ENCODE results near the gene STPG4. TPM values are rescaled to one million over a fixed set of nuclear protein-coding genes. Genes with fewer than 3 reads are reported as not detected.

STPG4 gene
- total and polyA plus RNA-seq, 2 of the 8 experiments (the other 6 are each of a cell fraction or from before 2014, with no cell fraction given): 0.28 TPM; not detected in 1

DNA sequence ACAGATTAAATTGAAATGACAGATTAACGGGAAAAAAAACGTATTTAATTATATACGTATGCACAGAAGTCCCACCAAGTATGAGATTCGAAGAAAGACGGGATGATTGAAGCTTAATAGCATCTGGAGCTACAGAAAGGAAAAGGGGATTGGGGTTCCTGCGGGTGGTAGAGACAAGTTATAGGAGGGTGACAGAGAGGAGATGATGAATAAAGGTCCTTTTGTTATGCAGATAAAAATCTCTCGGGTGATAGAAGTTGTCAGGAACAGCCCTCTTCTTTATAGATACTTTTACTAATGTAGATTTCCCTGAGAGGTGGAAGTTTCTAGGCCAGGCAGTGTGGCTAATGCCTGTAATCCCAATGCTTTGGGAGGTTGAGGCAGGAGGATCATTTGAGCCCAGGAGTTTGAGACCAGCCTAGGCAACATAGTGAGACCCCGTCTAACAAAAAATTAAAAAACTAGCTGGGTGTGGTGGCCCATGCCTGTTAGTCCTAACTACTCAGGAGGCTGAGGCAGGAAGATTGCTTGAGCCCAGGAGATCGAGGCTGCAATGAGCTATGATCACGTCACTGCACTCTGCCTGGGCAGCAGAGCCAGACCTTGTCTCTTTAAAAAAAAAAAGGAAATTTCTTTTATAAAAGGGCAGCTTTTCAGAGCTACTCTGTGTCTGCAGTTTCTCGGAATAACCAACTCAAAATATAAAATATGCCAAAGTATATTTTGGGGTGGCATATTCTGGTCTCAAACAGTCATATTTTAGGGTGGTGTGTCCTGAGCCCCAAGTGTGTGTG is 113.0 kb downstream of the STPG4 start:
- H4K5ac ChIP-seq (ENCODE audit: insufficient read length, low read depth, low read length): no peak overlapping the region
- FAIRE-seq (no peak), DNase-seq (ENCODE audit: low read depth in 1 of 2, low spot score in 2 of 2) (no peak)
- H3K14ac ChIP-seq (ENCODE audit: insufficient read length): no peak overlapping the region
- no peak overlapping the region for H3K27ac ChIP-seq (ENCODE audit: low read depth, low read length)
- peaks cover 0 to 16% (median 8%) of the 10 kb centered on the region in 4 experiments; a peak in 6 of 7 replicates for H3K4me1 ChIP-seq (replicated peaks in 1 of 4; ENCODE audit: control insufficient read depth in 3 of 4, insufficient read depth in 4 of 4, low read length in 3 of 4)
- H4K8ac ChIP-seq (ENCODE audit: extremely low read depth, insufficient read depth, low read length): no peak overlapping the region
- H2BK12ac ChIP-seq (ENCODE audit: low read depth, low read length): no peak overlapping the region; the same call in 1 of the 2 replicates
- peaks cover 0 to 3% (median 0%) of the 10 kb centered on the region in 4 experiments; a peak in 1 of 8 replicates for H3K36me3 ChIP-seq (ENCODE audit: control insufficient read depth in 2 of 4, insufficient read depth in 4 of 4, low read length in 3 of 4)
- H3K9me3 ChIP-seq (ENCODE audit: insufficient read depth in 2 of 2, low read depth in 1 of 2, low read length in 1 of 2): no peaks in the 10 kb centered on the region
- no peak overlapping the region for H3K4ac ChIP-seq (replicated peaks; ENCODE audit: insufficient read length, low read depth, low read length)
- H3K27me3 ChIP-seq (replicated peaks in 1 of 4; ENCODE audit: control insufficient read depth in 3 of 4, extremely low read depth in 1 of 4, insufficient read depth in 3 of 4, low read length in 3 of 4): no peaks in the 10 kb centered on the region
- H2BK5ac ChIP-seq (ENCODE audit: low read depth, low read length): no peak overlapping the region
- no peak overlapping the region for H2BK120ac ChIP-seq (replicated peaks; ENCODE audit: low read depth, low read length)
- H3K23ac ChIP-seq (ENCODE audit: insufficient read length): no peak overlapping the region
- no peak overlapping the region; the same call in 1 of the 2 replicates for H3K18ac ChIP-seq (ENCODE audit: extremely low read depth, low read length)
- H3K56ac ChIP-seq (replicated peaks; ENCODE audit: insufficient read length, low read depth, low read length): no peak overlapping the region
- ChIA-PET CTCF (ENCODE audit: partially characterized antibody) (interaction anchor here (0.6 to 2.8 kb wide), 8 partner anchors 8 to 283 kb away, joined by 3 to 8 read pairs (median 4); no protein-coding TSS in a partner anchor), POLR2A (ENCODE audit: partially characterized antibody) (interaction anchor here (0.7 to 1.2 kb wide), 2 partner anchors 30 to 117 kb away, joined by 3 read pairs; no protein-coding TSS in a partner anchor)
- H4K91ac ChIP-seq (replicated peaks; ENCODE audit: insufficient read length, low read length): no peak overlapping the region
- no peak overlapping the region for H3K4me2 ChIP-seq (ENCODE audit: insufficient read depth in 1 of 2, low read depth in 2 of 2, low read length in 2 of 2)
- no peak overlapping the region for H2BK15ac ChIP-seq (ENCODE audit: low read length)
- 0 out of 2 replicates have a peak, but pooled peaks cover 1% of the 10 kb centered on the region for H3K23me2 ChIP-seq (ENCODE audit: low read depth, low read length)
- H4K20me1 ChIP-seq (replicated peaks in 1 of 2; ENCODE audit: control insufficient read depth in 1 of 2, insufficient read depth in 2 of 2, low read length in 2 of 2): no peaks in the 10 kb centered on the region
- no peak overlapping the region for H2AK5ac ChIP-seq (ENCODE audit: low read depth, low read length)
- H3K79me2 ChIP-seq (ENCODE audit: control insufficient read depth in 1 of 2, insufficient read depth in 2 of 2, low read length in 2 of 2): no peaks in the 10 kb centered on the region
- H2BK20ac ChIP-seq (ENCODE audit: low read length): no peak overlapping the region
- H3K79me1 ChIP-seq (ENCODE audit: low read depth, low read length): no peaks in the 10 kb centered on the region; the same call in 1 of the 2 replicates
- H3K4me3 ChIP-seq (ENCODE audit: extremely low read depth in 1 of 4, insufficient read depth in 2 of 4, low read depth in 3 of 4, low read length in 4 of 4): no peak overlapping the region
- no peak overlapping the region for H2AFZ ChIP-seq (ENCODE audit: low read length)
- H3K9ac ChIP-seq (replicated peaks in 1 of 4; ENCODE audit: extremely low read depth in 1 of 4, low read depth in 3 of 4, low read length in 3 of 4): no peak overlapping the region
- 78% methylated on average over 11 of the region's 11 CpGs; no CpG with 5 or more reads in 1 of the 2 experiments for WGBS, 2 experiments (ENCODE audit: extremely low coverage in 1 of 2, insufficient coverage in 1 of 2, insufficient read length in 1 of 2, insufficient replicate concordance in 2 of 2, low coverage in 1 of 2, low lambda C conversion rate in 2 of 2, missing lambda C conversion rate in 1 of 2)
- no peak for TF ChIP-seq TBP (IDR thresholded peaks at IDR 0.05; ENCODE audit: low read depth, low read length)

Measured in H1 (cell line).